ENCODE measurements around the gene KCNQ1. TPM values are rescaled to one million over a fixed set of nuclear protein-coding genes. Genes with fewer than 3 reads are reported as not detected.

Gene KCNQ1
- total RNA-seq, 5 donors from 2014 or later (not counting 1 experiment from before 2014, with no cell fraction given): 20.9 to 32.9 (median 24.0) TPM

GRCh38 chr11:2434506-2435255, 10.1 kb upstream of the KCNQ1 start:
- Mint-ChIP-seq H3K4me1 (no peaks in the 10 kb centered on the region), H3K27ac (no peak overlapping the region), H3K9me3 (no peaks in the 10 kb centered on the region), H3K4me3 (no peak overlapping the region), H3K27me3 (no peaks in the 10 kb centered on the region), H3K36me3 (no peaks in the 10 kb centered on the region)
- Histone ChIP-seq H3K36me3 (ENCODE audit: control insufficient read depth in 2 of 2, extremely low read depth in 1 of 2, insufficient read depth in 1 of 2, low read length in 1 of 2) (no peaks in the 10 kb centered on the region), H3K9me3 (no peaks in the 10 kb centered on the region), H3K4me1 (ENCODE audit: control insufficient read depth in 1 of 2, extremely low read depth in 1 of 2, insufficient read depth in 2 of 2, low read length in 2 of 2) (no peaks in the 10 kb centered on the region), H3K27me3 (replicated peaks in 1 of 2; ENCODE audit: control insufficient read depth in 2 of 2, extremely low read depth in 1 of 2, insufficient read depth in 2 of 2, low read length in 1 of 2) (peaks cover 0 to 15% of the 10 kb centered on the region in 2 experiments), H3K27ac (ENCODE audit: low read length) (no peak overlapping the region), H3K4me3 (ENCODE audit: control insufficient read depth in 1 of 2, extremely low read depth in 1 of 2, low read length in 1 of 2) (no peak overlapping the region)
- ChIA-PET CTCF (no interaction called here), POLR2A (no interaction called here)
- ATAC-seq (replicated peaks in 1 of 4): no peak
- 90% methylated on average over 6 of the region's 11 CpGs for WGBS (ENCODE audit: insufficient coverage)
- no peak for DNase-seq

GRCh38 chr11:2435288-2436012, 9.4 kb upstream of the KCNQ1 start:
- no peak for ATAC-seq (replicated peaks in 1 of 4)
- Histone ChIP-seq H3K27ac (ENCODE audit: low read length) (no peak overlapping the region), H3K27me3 (replicated peaks in 1 of 2; ENCODE audit: control insufficient read depth in 2 of 2, extremely low read depth in 1 of 2, insufficient read depth in 2 of 2, low read length in 1 of 2) (peaks cover 0 to 15% of the 10 kb centered on the region in 2 experiments), H3K36me3 (ENCODE audit: control insufficient read depth in 2 of 2, extremely low read depth in 1 of 2, insufficient read depth in 1 of 2, low read length in 1 of 2) (no peaks in the 10 kb centered on the region), H3K4me1 (ENCODE audit: control insufficient read depth in 1 of 2, extremely low read depth in 1 of 2, insufficient read depth in 2 of 2, low read length in 2 of 2) (no peaks in the 10 kb centered on the region), H3K4me3 (ENCODE audit: control insufficient read depth in 1 of 2, extremely low read depth in 1 of 2, low read length in 1 of 2) (no peak overlapping the region), H3K9me3 (no peaks in the 10 kb centered on the region)
- ChIA-PET POLR2A (no interaction called here), CTCF (no interaction called here)
- Mint-ChIP-seq H3K27me3 (no peaks in the 10 kb centered on the region), H3K9me3 (no peaks in the 10 kb centered on the region), H3K36me3 (no peaks in the 10 kb centered on the region), H3K4me1 (no peaks in the 10 kb centered on the region), H3K4me3 (no peak overlapping the region), H3K27ac (no peak overlapping the region)
- 84% methylated on average over 12 of the region's 12 CpGs for WGBS (ENCODE audit: insufficient coverage)
- no peak for DNase-seq

GRCh38 chr11:2436013-2436520, 8.7 kb upstream of the KCNQ1 start:
- no peak for DNase-seq
- H3K9me3 ChIP-seq: no peaks in the 10 kb centered on the region
- no peaks in the 10 kb centered on the region for H3K27me3 Mint-ChIP-seq
- no peak for ATAC-seq (replicated peaks in 1 of 4)
- no peaks in the 10 kb centered on the region for H3K4me1 ChIP-seq (ENCODE audit: control insufficient read depth in 1 of 2, extremely low read depth in 1 of 2, insufficient read depth in 2 of 2, low read length in 2 of 2)
- H3K4me3 ChIP-seq (ENCODE audit: control insufficient read depth in 1 of 2, extremely low read depth in 1 of 2, low read length in 1 of 2): no peak overlapping the region
- ChIA-PET POLR2A (no interaction called here), CTCF (no interaction called here)
- H3K4me1 Mint-ChIP-seq: no peaks in the 10 kb centered on the region
- no peak overlapping the region for H3K27ac ChIP-seq (ENCODE audit: low read length)
- no peaks in the 10 kb centered on the region for H3K9me3 Mint-ChIP-seq
- H3K36me3 ChIP-seq (ENCODE audit: control insufficient read depth in 2 of 2, extremely low read depth in 1 of 2, insufficient read depth in 1 of 2, low read length in 1 of 2): no peaks in the 10 kb centered on the region
- no peak overlapping the region for H3K4me3 Mint-ChIP-seq
- no peaks in the 10 kb centered on the region for H3K36me3 Mint-ChIP-seq
- H3K27me3 ChIP-seq (replicated peaks in 1 of 2; ENCODE audit: control insufficient read depth in 2 of 2, extremely low read depth in 1 of 2, insufficient read depth in 2 of 2, low read length in 1 of 2): peaks cover 0 to 20% of the 10 kb centered on the region in 2 experiments
- WGBS (ENCODE audit: insufficient coverage): 77% methylated on average over 8 of the region's 10 CpGs
- H3K27ac Mint-ChIP-seq: no peak overlapping the region

GRCh38 chr11:2436521-2437031, 8.2 kb upstream of the KCNQ1 start:
- Histone ChIP-seq H3K27ac (ENCODE audit: low read length) (no peak overlapping the region), H3K4me3 (ENCODE audit: control insufficient read depth in 1 of 2, extremely low read depth in 1 of 2, low read length in 1 of 2) (no peak overlapping the region), H3K9me3 (no peaks in the 10 kb centered on the region), H3K27me3 (replicated peaks in 1 of 2; ENCODE audit: control insufficient read depth in 2 of 2, extremely low read depth in 1 of 2, insufficient read depth in 2 of 2, low read length in 1 of 2) (peaks cover 0 to 20% of the 10 kb centered on the region in 2 experiments), H3K4me1 (ENCODE audit: control insufficient read depth in 1 of 2, extremely low read depth in 1 of 2, insufficient read depth in 2 of 2, low read length in 2 of 2) (peaks cover 0 to 3% of the 10 kb centered on the region in 2 experiments), H3K36me3 (ENCODE audit: control insufficient read depth in 2 of 2, extremely low read depth in 1 of 2, insufficient read depth in 1 of 2, low read length in 1 of 2) (no peaks in the 10 kb centered on the region)
- ATAC-seq (replicated peaks in 1 of 4): no peak
- WGBS (ENCODE audit: insufficient coverage): 89% methylated on average over 8 of the region's 13 CpGs
- POLR2A ChIA-PET: no interaction called here
- no peaks in the 10 kb centered on the region for H3K9me3 Mint-ChIP-seq
- no peak overlapping the region for H3K4me3 Mint-ChIP-seq
- H3K4me1 Mint-ChIP-seq: peaks cover 0 to 1% (median 0%) of the 10 kb centered on the region in 3 donors
- H3K36me3 Mint-ChIP-seq: no peaks in the 10 kb centered on the region
- no peak overlapping the region for H3K27ac Mint-ChIP-seq
- H3K27me3 Mint-ChIP-seq: no peaks in the 10 kb centered on the region
- DNase-seq: no peak
- CTCF ChIA-PET: no interaction called here

- H3K36me3 ChIP-seq (ENCODE audit: control insufficient read depth in 2 of 2, extremely low read depth in 1 of 2, insufficient read depth in 1 of 2, low read length in 1 of 2): no peaks in the 10 kb centered on the region
- Mint-ChIP-seq H3K4me1 (peaks cover 6 to 11% (median 8%) of the 10 kb centered on the region in 3 donors), H3K27me3 (no peaks in the 10 kb centered on the region), H3K4me3 (no peak overlapping the region), H3K9me3 (no peaks in the 10 kb centered on the region), H3K27ac (no peak overlapping the region), H3K36me3 (no peaks in the 10 kb centered on the region)
- WGBS (ENCODE audit: insufficient coverage): 71% methylated on average over 1 of the region's 4 CpGs
- ATAC-seq (replicated peaks in 1 of 4) (no peak), DNase-seq (no peak)
- H3K4me3 ChIP-seq (ENCODE audit: control insufficient read depth in 1 of 2, extremely low read depth in 1 of 2, low read length in 1 of 2): no peak overlapping the region
- ChIA-PET CTCF (interaction anchor here in 1 of 2 donors (0.6 kb wide), 2 partner anchors 338 to 973 kb away, joined by 3 read pairs; no protein-coding TSS in a partner anchor), POLR2A (no interaction called here)
- peaks cover 0 to 20% of the 10 kb centered on the region in 2 experiments for H3K27me3 ChIP-seq (replicated peaks in 1 of 2; ENCODE audit: control insufficient read depth in 2 of 2, extremely low read depth in 1 of 2, insufficient read depth in 2 of 2, low read length in 1 of 2)
- H3K9me3 ChIP-seq: no peaks in the 10 kb centered on the region
- peaks cover under 1 to 3% of the 10 kb centered on the region in 2 experiments for H3K4me1 ChIP-seq (ENCODE audit: control insufficient read depth in 1 of 2, extremely low read depth in 1 of 2, insufficient read depth in 2 of 2, low read length in 2 of 2)
- H3K27ac ChIP-seq (ENCODE audit: low read length): no peak overlapping the region
Measured at GRCh38 chr11:2437516-2437915, 7.3 kb upstream of the KCNQ1 start.

- Histone ChIP-seq H3K36me3 (ENCODE audit: control insufficient read depth in 2 of 2, extremely low read depth in 1 of 2, insufficient read depth in 1 of 2, low read length in 1 of 2) (no peaks in the 10 kb centered on the region), H3K4me3 (ENCODE audit: control insufficient read depth in 1 of 2, extremely low read depth in 1 of 2, low read length in 1 of 2) (no peak overlapping the region), H3K9me3 (no peaks in the 10 kb centered on the region), H3K27me3 (replicated peaks in 1 of 2; ENCODE audit: control insufficient read depth in 2 of 2, extremely low read depth in 1 of 2, insufficient read depth in 2 of 2, low read length in 1 of 2) (peaks cover 0 to 30% of the 10 kb centered on the region in 2 experiments), H3K27ac (ENCODE audit: low read length) (no peak overlapping the region), H3K4me1 (ENCODE audit: control insufficient read depth in 1 of 2, extremely low read depth in 1 of 2, insufficient read depth in 2 of 2, low read length in 2 of 2) (peaks cover 6 to 18% of the 10 kb centered on the region in 2 experiments)
- H3K36me3 Mint-ChIP-seq: no peaks in the 10 kb centered on the region
- H3K27me3 Mint-ChIP-seq: no peaks in the 10 kb centered on the region
- H3K4me1 Mint-ChIP-seq: peaks cover 18 to 22% (median 20%) of the 10 kb centered on the region in 3 donors
- no peak for DNase-seq
- H3K4me3 Mint-ChIP-seq: no peak overlapping the region
- CTCF ChIA-PET: interaction anchor here in 1 of 2 donors (0.6 kb wide), 1 partner anchor 728 kb away, joined by 5 read pairs; no protein-coding TSS in a partner anchor
- WGBS (ENCODE audit: insufficient coverage): no CpG with 5 or more reads among the region's 3 CpGs
- H3K27ac Mint-ChIP-seq: no peak overlapping the region
- no peak for ATAC-seq (replicated peaks in 1 of 4)
- H3K9me3 Mint-ChIP-seq: no peaks in the 10 kb centered on the region
- POLR2A ChIA-PET: no interaction called here
Measured at GRCh38 chr11:2439820-2440219, 5.0 kb upstream of the KCNQ1 start.

Data from T-cell (primary cell).